Testis (tissue), 2 donors: ENCODE measurements around the gene CUEDC1.

Source experiments
- POLR2A ChIP-seq: fragments of 450-650 bp; IDR thresholded peaks from one replicate; pipeline ENCODE4 v1.6.1; 2017; ENCODE audit warnings: antibody characterized with exemption, mild to moderate bottlenecking, moderate library complexity
- TF ChIP-seq, protein P1 (sequence below), 3 experiments: fragments of 450-650 bp in 2 of 3; fragments of 200-600 bp in 1 of 3; sonication (generic) in 1 of 3; IDR thresholded peaks; one replicate each; pipeline ENCODE4 v1.5.1; 2016 to 2019; ENCODE audit warnings: antibody characterized with exemption in 3 of 3, mild to moderate bottlenecking in 2 of 3, moderate library complexity in 1 of 3

DNA sequence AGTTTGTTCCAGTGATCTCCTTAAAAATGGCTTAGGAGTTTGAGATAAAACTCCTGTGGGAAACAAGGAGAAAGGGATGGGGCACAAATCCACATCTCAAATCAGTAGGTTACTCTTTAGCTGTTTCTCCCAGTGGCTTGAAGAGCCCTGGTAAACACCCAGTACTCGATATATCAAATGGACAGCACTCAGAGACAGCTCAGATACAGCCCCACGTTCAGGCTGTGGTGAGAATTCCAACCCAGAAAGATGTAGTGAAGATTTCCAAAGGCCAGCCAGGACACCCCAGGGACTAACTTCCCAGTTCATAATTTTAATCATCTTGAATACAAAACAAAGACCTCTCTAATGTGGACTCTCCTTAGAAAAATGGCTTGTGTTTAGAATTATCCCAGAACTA, 39.2 kb upstream of the CUEDC1 start:
- TF ChIP-seq, protein P1, sequence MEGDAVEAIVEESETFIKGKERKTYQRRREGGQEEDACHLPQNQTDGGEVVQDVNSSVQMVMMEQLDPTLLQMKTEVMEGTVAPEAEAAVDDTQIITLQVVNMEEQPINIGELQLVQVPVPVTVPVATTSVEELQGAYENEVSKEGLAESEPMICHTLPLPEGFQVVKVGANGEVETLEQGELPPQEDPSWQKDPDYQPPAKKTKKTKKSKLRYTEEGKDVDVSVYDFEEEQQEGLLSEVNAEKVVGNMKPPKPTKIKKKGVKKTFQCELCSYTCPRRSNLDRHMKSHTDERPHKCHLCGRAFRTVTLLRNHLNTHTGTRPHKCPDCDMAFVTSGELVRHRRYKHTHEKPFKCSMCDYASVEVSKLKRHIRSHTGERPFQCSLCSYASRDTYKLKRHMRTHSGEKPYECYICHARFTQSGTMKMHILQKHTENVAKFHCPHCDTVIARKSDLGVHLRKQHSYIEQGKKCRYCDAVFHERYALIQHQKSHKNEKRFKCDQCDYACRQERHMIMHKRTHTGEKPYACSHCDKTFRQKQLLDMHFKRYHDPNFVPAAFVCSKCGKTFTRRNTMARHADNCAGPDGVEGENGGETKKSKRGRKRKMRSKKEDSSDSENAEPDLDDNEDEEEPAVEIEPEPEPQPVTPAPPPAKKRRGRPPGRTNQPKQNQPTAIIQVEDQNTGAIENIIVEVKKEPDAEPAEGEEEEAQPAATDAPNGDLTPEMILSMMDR (IDR thresholded peaks at IDR 0.05): no peak
- no peak for TF ChIP-seq POLR2A
